SK-N-SH (cell line): Measurements from ENCODE around the gene C15orf61.

Experiments used
- EZH2phosphoT487 ChIP-seq: fragments of 200-600 bp; sonication (generic); IDR thresholded peaks from 2 replicates; pipeline ENCODE4 v1.6.1; 2017; ENCODE audit warnings: low read depth, mixed run types, mild to moderate bottlenecking, antibody characterized with exemption, moderate library complexity, borderline replicate concordance
- MXI1 ChIP-seq: IDR thresholded peaks from 2 replicates; pipeline ENCODE4 v1.6.1; 2012; ENCODE audit warnings: mild to moderate bottlenecking, low read depth, low read length, improper control_type of control experiment
- RAD21 ChIP-seq: IDR thresholded peaks from 2 replicates; pipeline ENCODE4 v1.6.1; 2012; ENCODE audit warnings: mild to moderate bottlenecking, low read length
- TAF1 ChIP-seq: IDR thresholded peaks from 2 replicates; pipeline ENCODE4 v1.6.1; 2012; ENCODE audit warnings: low read depth, mild to moderate bottlenecking, low read length, moderate library complexity, borderline replicate concordance
- TF ChIP-seq, protein P1 (sequence below): IDR thresholded peaks from 2 replicates; pipeline ENCODE4 v1.6.1; 2012; ENCODE audit warnings: mild to moderate bottlenecking, low read depth, low read length, moderate library complexity
- TF ChIP-seq, protein P2 (sequence below): fragments of 200-600 bp; sonication (generic); IDR thresholded peaks from 2 replicates; pipeline ENCODE4 v1.6.1; 2017; ENCODE audit warnings: antibody characterized with exemption, mild to moderate bottlenecking, moderate library complexity
- TF ChIP-seq, protein P3 (sequence below): IDR thresholded peaks from 2 replicates; pipeline ENCODE4 v1.4.0; 2012; ENCODE audit warnings: low read depth

DNA sequence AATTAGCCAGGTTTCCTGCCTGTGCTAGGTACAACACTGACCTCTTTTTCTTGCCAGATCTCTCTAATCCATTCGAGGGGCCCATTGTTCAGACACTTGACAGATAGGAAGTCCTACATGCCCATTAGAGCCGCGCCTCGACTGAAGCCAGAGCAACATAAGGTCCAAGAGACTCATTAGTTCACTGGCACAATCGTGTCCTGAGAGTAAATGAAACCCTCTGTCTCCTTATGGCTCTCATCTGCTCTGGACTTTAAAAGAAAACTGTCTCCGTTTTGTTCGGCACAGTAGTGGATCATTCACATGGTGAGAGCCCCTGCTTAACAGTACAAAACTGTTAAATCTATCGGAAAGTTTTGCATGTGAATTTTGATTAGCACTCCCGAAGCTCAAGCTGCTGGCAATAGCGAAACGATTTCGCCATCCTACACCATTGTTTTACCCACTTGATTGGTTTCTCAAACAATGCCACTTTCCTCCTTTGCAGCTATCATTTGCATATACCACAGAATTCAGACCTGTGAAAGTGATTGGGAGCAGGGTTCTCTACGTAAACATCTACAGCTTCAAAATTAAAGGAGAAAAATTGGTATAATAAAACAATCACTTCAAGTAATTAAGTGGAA lies 19.0 kb upstream of the C15orf61 start:
- TF ChIP-seq EZH2phosphoT487: no peak
- no peak for TF ChIP-seq MXI1
- TF ChIP-seq, protein P1, sequence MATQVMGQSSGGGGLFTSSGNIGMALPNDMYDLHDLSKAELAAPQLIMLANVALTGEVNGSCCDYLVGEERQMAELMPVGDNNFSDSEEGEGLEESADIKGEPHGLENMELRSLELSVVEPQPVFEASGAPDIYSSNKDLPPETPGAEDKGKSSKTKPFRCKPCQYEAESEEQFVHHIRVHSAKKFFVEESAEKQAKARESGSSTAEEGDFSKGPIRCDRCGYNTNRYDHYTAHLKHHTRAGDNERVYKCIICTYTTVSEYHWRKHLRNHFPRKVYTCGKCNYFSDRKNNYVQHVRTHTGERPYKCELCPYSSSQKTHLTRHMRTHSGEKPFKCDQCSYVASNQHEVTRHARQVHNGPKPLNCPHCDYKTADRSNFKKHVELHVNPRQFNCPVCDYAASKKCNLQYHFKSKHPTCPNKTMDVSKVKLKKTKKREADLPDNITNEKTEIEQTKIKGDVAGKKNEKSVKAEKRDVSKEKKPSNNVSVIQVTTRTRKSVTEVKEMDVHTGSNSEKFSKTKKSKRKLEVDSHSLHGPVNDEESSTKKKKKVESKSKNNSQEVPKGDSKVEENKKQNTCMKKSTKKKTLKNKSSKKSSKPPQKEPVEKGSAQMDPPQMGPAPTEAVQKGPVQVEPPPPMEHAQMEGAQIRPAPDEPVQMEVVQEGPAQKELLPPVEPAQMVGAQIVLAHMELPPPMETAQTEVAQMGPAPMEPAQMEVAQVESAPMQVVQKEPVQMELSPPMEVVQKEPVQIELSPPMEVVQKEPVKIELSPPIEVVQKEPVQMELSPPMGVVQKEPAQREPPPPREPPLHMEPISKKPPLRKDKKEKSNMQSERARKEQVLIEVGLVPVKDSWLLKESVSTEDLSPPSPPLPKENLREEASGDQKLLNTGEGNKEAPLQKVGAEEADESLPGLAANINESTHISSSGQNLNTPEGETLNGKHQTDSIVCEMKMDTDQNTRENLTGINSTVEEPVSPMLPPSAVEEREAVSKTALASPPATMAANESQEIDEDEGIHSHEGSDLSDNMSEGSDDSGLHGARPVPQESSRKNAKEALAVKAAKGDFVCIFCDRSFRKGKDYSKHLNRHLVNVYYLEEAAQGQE: no peak
- TF ChIP-seq, protein P2, sequence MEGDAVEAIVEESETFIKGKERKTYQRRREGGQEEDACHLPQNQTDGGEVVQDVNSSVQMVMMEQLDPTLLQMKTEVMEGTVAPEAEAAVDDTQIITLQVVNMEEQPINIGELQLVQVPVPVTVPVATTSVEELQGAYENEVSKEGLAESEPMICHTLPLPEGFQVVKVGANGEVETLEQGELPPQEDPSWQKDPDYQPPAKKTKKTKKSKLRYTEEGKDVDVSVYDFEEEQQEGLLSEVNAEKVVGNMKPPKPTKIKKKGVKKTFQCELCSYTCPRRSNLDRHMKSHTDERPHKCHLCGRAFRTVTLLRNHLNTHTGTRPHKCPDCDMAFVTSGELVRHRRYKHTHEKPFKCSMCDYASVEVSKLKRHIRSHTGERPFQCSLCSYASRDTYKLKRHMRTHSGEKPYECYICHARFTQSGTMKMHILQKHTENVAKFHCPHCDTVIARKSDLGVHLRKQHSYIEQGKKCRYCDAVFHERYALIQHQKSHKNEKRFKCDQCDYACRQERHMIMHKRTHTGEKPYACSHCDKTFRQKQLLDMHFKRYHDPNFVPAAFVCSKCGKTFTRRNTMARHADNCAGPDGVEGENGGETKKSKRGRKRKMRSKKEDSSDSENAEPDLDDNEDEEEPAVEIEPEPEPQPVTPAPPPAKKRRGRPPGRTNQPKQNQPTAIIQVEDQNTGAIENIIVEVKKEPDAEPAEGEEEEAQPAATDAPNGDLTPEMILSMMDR: no peak
- TF ChIP-seq, protein P3, sequence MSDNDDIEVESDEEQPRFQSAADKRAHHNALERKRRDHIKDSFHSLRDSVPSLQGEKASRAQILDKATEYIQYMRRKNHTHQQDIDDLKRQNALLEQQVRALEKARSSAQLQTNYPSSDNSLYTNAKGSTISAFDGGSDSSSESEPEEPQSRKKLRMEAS: no peak
- TF ChIP-seq RAD21: no peak
- TF ChIP-seq TAF1: no peak
